Measurements from ENCODE around the gene BMP2K.

- TF ChIP-seq HOXA7 (CRISPR knock-in tag; IDR thresholded peaks at IDR 0.05) = no peak
- TF ChIP-seq, protein P1, sequence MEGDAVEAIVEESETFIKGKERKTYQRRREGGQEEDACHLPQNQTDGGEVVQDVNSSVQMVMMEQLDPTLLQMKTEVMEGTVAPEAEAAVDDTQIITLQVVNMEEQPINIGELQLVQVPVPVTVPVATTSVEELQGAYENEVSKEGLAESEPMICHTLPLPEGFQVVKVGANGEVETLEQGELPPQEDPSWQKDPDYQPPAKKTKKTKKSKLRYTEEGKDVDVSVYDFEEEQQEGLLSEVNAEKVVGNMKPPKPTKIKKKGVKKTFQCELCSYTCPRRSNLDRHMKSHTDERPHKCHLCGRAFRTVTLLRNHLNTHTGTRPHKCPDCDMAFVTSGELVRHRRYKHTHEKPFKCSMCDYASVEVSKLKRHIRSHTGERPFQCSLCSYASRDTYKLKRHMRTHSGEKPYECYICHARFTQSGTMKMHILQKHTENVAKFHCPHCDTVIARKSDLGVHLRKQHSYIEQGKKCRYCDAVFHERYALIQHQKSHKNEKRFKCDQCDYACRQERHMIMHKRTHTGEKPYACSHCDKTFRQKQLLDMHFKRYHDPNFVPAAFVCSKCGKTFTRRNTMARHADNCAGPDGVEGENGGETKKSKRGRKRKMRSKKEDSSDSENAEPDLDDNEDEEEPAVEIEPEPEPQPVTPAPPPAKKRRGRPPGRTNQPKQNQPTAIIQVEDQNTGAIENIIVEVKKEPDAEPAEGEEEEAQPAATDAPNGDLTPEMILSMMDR (IDR thresholded peaks at IDR 0.05) = no peak
- no peak for TF ChIP-seq POLR2A (IDR thresholded peaks at IDR 0.05; ENCODE audit: low read length)
- TF ChIP-seq GATA3 (IDR thresholded peaks at IDR 0.05; ENCODE audit: borderline replicate concordance) = no peak
- no peak for TF ChIP-seq SMC3 (IDR thresholded peaks at IDR 0.05)
- no peak for TF ChIP-seq CHD4 (IDR thresholded peaks at IDR 0.05; ENCODE audit: borderline replicate concordance)
- no peak for TF ChIP-seq HDAC2 (IDR thresholded peaks at IDR 0.05)
Observed at GRCh38 chr4:78878031-78878430, 101.9 kb downstream of the BMP2K start.

Measured in A549 (cell line).